HEK293T (cell line): ENCODE measurements around the gene RIT2.

ENCODE experiments used
- ARNT ChIP-seq: fragments of 450-650 bp; IDR thresholded peaks from 2 replicates; pipeline ENCODE4 v1.6.1; 2017; ENCODE audit warnings: mild to moderate bottlenecking
- BHLHE40 ChIP-seq: fragments of 450-650 bp; IDR thresholded peaks from 2 replicates; pipeline ENCODE4 v1.6.1; 2016; ENCODE audit warnings: mild to moderate bottlenecking, moderate library complexity, borderline replicate concordance
- CTBP1 ChIP-seq: fragments of 450-650 bp; IDR thresholded peaks from 2 replicates; pipeline ENCODE4 v1.6.1; 2016; ENCODE audit warnings: borderline replicate concordance
- ELF4 ChIP-seq: fragments of 450-650 bp; IDR thresholded peaks from 2 replicates; pipeline ENCODE4 v1.6.1; 2017; ENCODE audit warnings: antibody characterized with exemption
- FOXK2 ChIP-seq: fragments of 450-650 bp; IDR thresholded peaks from 2 replicates; pipeline ENCODE4 v1.6.1; 2016; ENCODE audit warnings: mild to moderate bottlenecking
- FOXM1 ChIP-seq: fragments of 450-650 bp; IDR thresholded peaks from 2 replicates; pipeline ENCODE4 v1.6.1; 2017; ENCODE audit warnings: mild to moderate bottlenecking, borderline replicate concordance
- HDGF ChIP-seq: fragments of 450-650 bp; IDR thresholded peaks from 2 replicates; pipeline ENCODE4 v1.6.1; 2017; ENCODE audit warnings: antibody characterized with exemption, borderline replicate concordance
- NFRKB ChIP-seq: fragments of 450-650 bp; IDR thresholded peaks from 2 replicates; pipeline ENCODE4 v1.6.1; 2016; ENCODE audit warnings: mild to moderate bottlenecking, moderate library complexity
- PKNOX1 ChIP-seq: fragments of 450-650 bp; IDR thresholded peaks from 2 replicates; pipeline ENCODE4 v1.6.1; 2016
- SP1 ChIP-seq: fragments of 450-650 bp; IDR thresholded peaks from 2 replicates; pipeline ENCODE4 v1.6.1; 2017
- SUZ12 ChIP-seq: fragments of 450-650 bp; IDR thresholded peaks from 2 replicates; pipeline ENCODE4 v1.6.1; 2016; ENCODE audit warnings: mild to moderate bottlenecking
- TARDBP ChIP-seq: fragments of 450-650 bp; IDR thresholded peaks from 2 replicates; pipeline ENCODE4 v1.6.1; 2016

- no peak for TF ChIP-seq ARNT
- TF ChIP-seq FOXM1: no peak
- no peak for TF ChIP-seq SUZ12
- TF ChIP-seq HDGF: no peak
- no peak for TF ChIP-seq SP1
- no peak for TF ChIP-seq TARDBP
- TF ChIP-seq FOXK2: no peak
- no peak for TF ChIP-seq PKNOX1
- no peak for TF ChIP-seq ELF4
- no peak for TF ChIP-seq BHLHE40
- no peak for TF ChIP-seq CTBP1
- no peak for TF ChIP-seq NFRKB
Observed at GRCh38 chr18:42828881-42829280, 286.6 kb downstream of the RIT2 start.
